GM23338 (cell line): ENCODE results near the gene FCRL6. TPM values are rescaled to one million over a fixed set of nuclear protein-coding genes. Genes with fewer than 3 reads are reported as not detected.

ENCODE experiments used
- ATAC-seq: fragments of 200-7000 bp; cut with Tn5 transposase; 3 replicates; pipeline ENCODE4 v1.9.1; 2020
- DNase-seq: peaks from one replicate; pipeline ENCODE4 v3.0.0-alpha.2; 2015; ENCODE audit warnings: low spot score
- H2AFZ ChIP-seq: fragments of 200-600 bp; sonication (generic); 2 replicates; pipeline ENCODE4 v1.8.0; 2016; ENCODE audit warnings: antibody characterized with exemption, mild to moderate bottlenecking, moderate library complexity
- H3F3A ChIP-seq: fragments of 200-600 bp; sonication (generic); replicated peaks from 2 replicates; pipeline ENCODE4 v1.8.0; 2017; ENCODE audit warnings: antibody characterized with exemption, mixed run types, low read depth
- H3K27ac ChIP-seq: fragments of 200-600 bp; sonication (generic); 2 replicates; pipeline ENCODE4 v1.6.1; 2016; ENCODE audit warnings: low read depth
- H3K27me3 ChIP-seq: fragments of 200-600 bp; sonication (generic); 2 replicates; pipeline ENCODE4 v1.8.0; 2016; ENCODE audit warnings: mild to moderate bottlenecking, mixed run types, moderate library complexity; ENCODE audit not compliant: insufficient read depth
- H3K36me3 ChIP-seq: fragments of 200-600 bp; sonication (generic); 2 replicates; pipeline ENCODE4 v1.8.0; 2016; ENCODE audit warnings: mild to moderate bottlenecking; ENCODE audit not compliant: insufficient read depth
- H3K4me1 ChIP-seq: fragments of 200-600 bp; sonication (generic); 2 replicates; pipeline ENCODE4 v1.8.0; 2016; ENCODE audit warnings: mild to moderate bottlenecking, moderate library complexity; ENCODE audit not compliant: insufficient read depth
- H3K4me2 ChIP-seq: fragments of 200-600 bp; sonication (generic); 2 replicates; pipeline ENCODE4 v1.7.1; 2017; ENCODE audit warnings: mixed run types
- H3K4me3 ChIP-seq: fragments of 200-600 bp; sonication (generic); 2 replicates; pipeline ENCODE4 v1.6.1; 2016; ENCODE audit warnings: mixed run types
- H3K79me2 ChIP-seq: fragments of 200-600 bp; sonication (generic); replicated peaks from 2 replicates; pipeline ENCODE4 v1.8.0; 2017; ENCODE audit warnings: mild to moderate bottlenecking; ENCODE audit not compliant: insufficient read depth
- H3K9me2 ChIP-seq: fragments of 200-600 bp; sonication (generic); 2 replicates; pipeline ENCODE4 v1.8.0; 2017; ENCODE audit not compliant: insufficient read depth
- H4K20me1 ChIP-seq: fragments of 200-600 bp; sonication (generic); replicated peaks from 2 replicates; pipeline ENCODE4 v1.8.0; 2017; ENCODE audit warnings: mild to moderate bottlenecking; ENCODE audit not compliant: insufficient read depth
- H3K27ac Mint-ChIP-seq: 2 replicates; pipeline ENCODE4 v1.8.0; 2020; ENCODE audit warnings: inconsistent platforms, mild to moderate bottlenecking, moderate library complexity, mixed read lengths
- H3K27me3 Mint-ChIP-seq: 3 replicates; pipeline ENCODE4 v1.8.0; 2022; ENCODE audit warnings: low read depth, mild to moderate bottlenecking, moderate library complexity, mixed read lengths, inconsistent platforms; ENCODE audit not compliant: insufficient read depth, poor library complexity
- H3K36me3 Mint-ChIP-seq: 3 replicates; pipeline ENCODE4 v1.8.0; 2021; ENCODE audit warnings: low read depth, mild to moderate bottlenecking, inconsistent platforms, moderate library complexity, mixed read lengths
- H3K4me1 Mint-ChIP-seq: 3 replicates; pipeline ENCODE4 v1.8.0; 2020; ENCODE audit warnings: mild to moderate bottlenecking, inconsistent platforms, mixed read lengths
- H3K4me3 Mint-ChIP-seq: 3 replicates; pipeline ENCODE4 v1.8.0; 2021; ENCODE audit warnings: moderate library complexity, mild to moderate bottlenecking, inconsistent platforms, mixed read lengths
- H3K9me3 Mint-ChIP-seq: 3 replicates; pipeline ENCODE4 v1.8.0; 2020; ENCODE audit warnings: moderate library complexity, mild to moderate bottlenecking, inconsistent platforms, mixed read lengths
- CREB1 ChIP-seq: fragments of 250-450 bp; sonication (Bioruptor Pico); IDR thresholded peaks from 2 replicates; pipeline ENCODE4 v1.5.0; 2020; ENCODE audit warnings: low read depth, mild to moderate bottlenecking, moderate library complexity
- CTCF ChIP-seq, 2 experiments: fragments of 200-600 bp in 1 of 2; sonication (generic) in 1 of 2; conservative IDR thresholded peaks; 2 replicates each; pipeline versions ENCODE4 v1.5.1 to v1.6.1; 2016 to 2017; ENCODE audit warnings: antibody characterized with exemption in 2 of 2, low read depth in 2 of 2, mild to moderate bottlenecking in 2 of 2, moderate library complexity in 1 of 2
- ETS1 ChIP-seq: IDR thresholded peaks from 2 replicates; pipeline ENCODE4 v1.6.1; 2016; ENCODE audit warnings: antibody characterized with exemption
- EZH2 ChIP-seq: fragments of 200-600 bp; sonication (generic); IDR thresholded peaks from one replicate; pipeline ENCODE4 v1.8.0; 2017; ENCODE audit warnings: antibody characterized with exemption, mild to moderate bottlenecking, low read depth; ENCODE audit not compliant: unreplicated experiment
- EZH2phosphoT487 ChIP-seq: fragments of 200-600 bp; sonication (generic); IDR thresholded peaks from one replicate; pipeline ENCODE4 v1.8.1; 2018; ENCODE audit warnings: antibody characterized with exemption; ENCODE audit not compliant: unreplicated experiment
- NANOG ChIP-seq: IDR thresholded peaks from 2 replicates; pipeline ENCODE4 v1.6.1; 2016; ENCODE audit warnings: antibody characterized with exemption, borderline replicate concordance
- POLR2AphosphoS5 ChIP-seq: IDR thresholded peaks from 2 replicates; pipeline ENCODE4 v1.6.1; 2016; ENCODE audit warnings: antibody characterized with exemption, low read depth
- REST ChIP-seq: IDR thresholded peaks from one replicate; pipeline ENCODE4 v1.6.1; 2018; ENCODE audit warnings: antibody characterized with exemption; ENCODE audit not compliant: unreplicated experiment
- STAT1 ChIP-seq: IDR thresholded peaks from one replicate; pipeline ENCODE4 v1.6.1; 2016; ENCODE audit warnings: antibody characterized with exemption; ENCODE audit not compliant: unreplicated experiment
- ZNF114 ChIP-seq: fragments of 250-450 bp; sonication (Bioruptor Pico); IDR thresholded peaks from 2 replicates; pipeline ENCODE4 v1.5.0; 2020; ENCODE audit warnings: mild to moderate bottlenecking, moderate library complexity
- ZNF331 ChIP-seq: fragments of 250-450 bp; sonication (Bioruptor Pico); IDR thresholded peaks from 2 replicates; pipeline ENCODE4 v1.5.0; 2020; ENCODE audit warnings: low read depth, mild to moderate bottlenecking, moderate library complexity
- ZNF462 ChIP-seq: fragments of 250-450 bp; sonication (Bioruptor Pico); IDR thresholded peaks from 2 replicates; pipeline ENCODE4 v1.5.0; 2020; ENCODE audit warnings: mild to moderate bottlenecking, moderate library complexity
- polyA plus RNA-seq: library from polyadenylated mRNA; unstranded; fragments of >200 nt; fragmentation: Nextera tagmentation; extraction: Ambion mirVana; gene quantifications from 2 replicates; pipeline ENCODE4 v1.2.1, GENCODE V29; 2016
- total RNA-seq: library from RNA; depleted of rRNA; stranded (reverse); fragments of >200 nt; shearing (Covaris generic); gene quantifications from 2 replicates; pipeline ENCODE4 v1.2.3, GENCODE V29; 2014

The FCRL6 gene
- total and polyA plus RNA-seq, 2 experiments from 2014 or later: not detected

GRCh38 chr1:159804924-159805323 is 2.8 kb downstream of the FCRL6 start (continued):
- no peak for TF ChIP-seq ETS1
- no peak for TF ChIP-seq EZH2
- TF ChIP-seq STAT1: no peak
- no peak for TF ChIP-seq CREB1

- no peak overlapping the region for H3K27ac ChIP-seq
- Mint-ChIP-seq H3K4me3 (no peak overlapping the region), H3K27ac (no peak overlapping the region), H3K36me3 (no peaks in the 10 kb centered on the region), H3K4me1 (peaks cover 4% of the 10 kb centered on the region; the same call in 2 of the 3 replicates), H3K9me3 (no peaks in the 10 kb centered on the region; the same call in 2 of the 3 replicates), H3K27me3 (peaks cover 1% of the 10 kb centered on the region)
- no peak overlapping the region for H3K4me3 ChIP-seq
- H3F3A ChIP-seq: no peaks in the 10 kb centered on the region
- H3K4me2 ChIP-seq: no peak overlapping the region
- ATAC-seq (no peak), DNase-seq (no peak)
- H3K79me2 ChIP-seq: no peaks in the 10 kb centered on the region
- H2AFZ ChIP-seq: no peak overlapping the region
- no peaks in the 10 kb centered on the region; the same call in 1 of the 2 replicates for H3K4me1 ChIP-seq
- no peaks in the 10 kb centered on the region for H3K27me3 ChIP-seq
- no peaks in the 10 kb centered on the region for H4K20me1 ChIP-seq
- no peaks in the 10 kb centered on the region for H3K36me3 ChIP-seq
- H3K9me2 ChIP-seq: peaks cover 7% of the 10 kb centered on the region; the same call in 1 of the 2 replicates
- TF ChIP-seq EZH2phosphoT487 (no peak), CREB1 (no peak), ZNF114 (CRISPR knock-in tag) (no peak), REST (no peak), CTCF (conservative IDR thresholded peaks at IDR 0.05; ENCODE audit: low read depth in 2 of 2) (no peak), ZNF331 (CRISPR knock-in tag) (no peak), POLR2AphosphoS5 (no peak), ZNF462 (CRISPR knock-in tag) (no peak), NANOG (no peak), EZH2 (no peak)
These were observed 13.8 kb downstream of the FCRL6 start for GRCh38 chr1:159815926-159816325.
